PC-9 (cell line): ENCODE results near the gene YWHAG.

Source experiments
- EZH2 ChIP-seq: fragments of 200-600 bp; sonication (generic); IDR thresholded peaks from 2 replicates; pipeline ENCODE4 v1.8.0; 2017; ENCODE audit warnings: antibody characterized with exemption, low read depth
- TF ChIP-seq, protein P1 (sequence below): fragments of 200-600 bp; sonication (generic); conservative IDR thresholded peaks from 2 replicates; pipeline ENCODE4 v1.6.1; 2017; ENCODE audit warnings: mixed run types, antibody characterized with exemption, mild to moderate bottlenecking, moderate library complexity

DNA sequence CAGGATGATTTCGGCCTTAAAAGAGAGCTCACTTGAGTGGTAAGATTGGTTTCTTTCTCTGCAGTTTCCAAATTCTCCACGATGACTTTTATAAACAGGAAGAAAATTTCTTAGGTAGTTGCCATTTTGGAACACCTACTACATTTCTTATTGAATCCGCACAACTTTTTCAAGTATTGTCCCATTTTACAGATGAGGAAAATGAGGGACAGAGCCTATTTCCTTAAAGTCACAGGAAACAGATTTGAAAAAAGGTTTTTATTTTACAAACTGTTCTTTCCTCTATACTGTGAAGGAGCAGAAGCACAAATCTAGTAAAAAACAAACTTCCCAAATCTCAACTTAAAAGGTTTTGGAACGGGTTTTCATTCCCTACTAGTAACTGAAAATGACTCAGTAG is 2.7 kb downstream of the YWHAG start:
- TF ChIP-seq, protein P1, sequence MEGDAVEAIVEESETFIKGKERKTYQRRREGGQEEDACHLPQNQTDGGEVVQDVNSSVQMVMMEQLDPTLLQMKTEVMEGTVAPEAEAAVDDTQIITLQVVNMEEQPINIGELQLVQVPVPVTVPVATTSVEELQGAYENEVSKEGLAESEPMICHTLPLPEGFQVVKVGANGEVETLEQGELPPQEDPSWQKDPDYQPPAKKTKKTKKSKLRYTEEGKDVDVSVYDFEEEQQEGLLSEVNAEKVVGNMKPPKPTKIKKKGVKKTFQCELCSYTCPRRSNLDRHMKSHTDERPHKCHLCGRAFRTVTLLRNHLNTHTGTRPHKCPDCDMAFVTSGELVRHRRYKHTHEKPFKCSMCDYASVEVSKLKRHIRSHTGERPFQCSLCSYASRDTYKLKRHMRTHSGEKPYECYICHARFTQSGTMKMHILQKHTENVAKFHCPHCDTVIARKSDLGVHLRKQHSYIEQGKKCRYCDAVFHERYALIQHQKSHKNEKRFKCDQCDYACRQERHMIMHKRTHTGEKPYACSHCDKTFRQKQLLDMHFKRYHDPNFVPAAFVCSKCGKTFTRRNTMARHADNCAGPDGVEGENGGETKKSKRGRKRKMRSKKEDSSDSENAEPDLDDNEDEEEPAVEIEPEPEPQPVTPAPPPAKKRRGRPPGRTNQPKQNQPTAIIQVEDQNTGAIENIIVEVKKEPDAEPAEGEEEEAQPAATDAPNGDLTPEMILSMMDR, result no peak
- TF ChIP-seq EZH2, result no peak
